HepG2 (cell line): ENCODE measurements around the gene SEPHS2. TPM values are rescaled to one million over a fixed set of nuclear protein-coding genes. Genes with fewer than 3 reads are reported as not detected.

Source experiments
- BORCS8-MEF2B ChIP-seq: sonication (generic); formaldehyde crosslinking; IDR thresholded peaks from 2 replicates; pipeline ENCODE4 v1.8.0; 2022; ENCODE audit warnings: mild to moderate bottlenecking, missing genetic modification reagents
- CBX5 ChIP-seq: sonication (generic); formaldehyde crosslinking; IDR thresholded peaks from 2 replicates; pipeline ENCODE4 v1.4.0; 2020; ENCODE audit warnings: missing genetic modification reagents, borderline replicate concordance
- ESRRA ChIP-seq: sonication (generic); formaldehyde crosslinking; IDR thresholded peaks from 2 replicates; pipeline ENCODE4 v1.5.1; 2020; ENCODE audit warnings: mild to moderate bottlenecking, low read depth, missing genetic modification reagents
- FOXP4 ChIP-seq: sonication (generic); formaldehyde crosslinking; IDR thresholded peaks from 2 replicates; pipeline ENCODE4 v1.4.0; 2020; ENCODE audit warnings: missing genetic modification reagents
- MLXIP ChIP-seq: sonication (generic); formaldehyde crosslinking; IDR thresholded peaks from 2 replicates; pipeline ENCODE4 v1.9.0; 2021; ENCODE audit warnings: missing genetic modification reagents, borderline replicate concordance
- NR1H2 ChIP-seq: sonication (generic); formaldehyde crosslinking; IDR thresholded peaks from 2 replicates; pipeline ENCODE4 v1.8.1; 2022; ENCODE audit warnings: low read depth, missing genetic modification reagents, borderline replicate concordance
- NR2F6 ChIP-seq, 2 experiments: IDR thresholded peaks; 2 replicates each; pipeline ENCODE4 v1.6.1; 2016; ENCODE audit warnings: antibody characterized with exemption in 1 of 2, mild to moderate bottlenecking in 1 of 2
- POGZ ChIP-seq: sonication (generic); formaldehyde crosslinking; IDR thresholded peaks from 2 replicates; pipeline ENCODE4 v1.4.0; 2020; ENCODE audit warnings: mild to moderate bottlenecking, missing genetic modification reagents
- RFX5 ChIP-seq: IDR thresholded peaks from 2 replicates; pipeline ENCODE4 v1.6.1; 2011; ENCODE audit warnings: low read depth, low read length, improper control_type of control experiment
- SMAD3 ChIP-seq: sonication (generic); formaldehyde crosslinking; IDR thresholded peaks from 2 replicates; pipeline ENCODE4 v1.4.0; 2020; ENCODE audit warnings: missing genetic modification reagents
- SSRP1 ChIP-seq: IDR thresholded peaks from 2 replicates; pipeline ENCODE4 v1.6.1; 2016; ENCODE audit warnings: control low read depth
- TBX3 ChIP-seq: fragments of 450-650 bp; IDR thresholded peaks from 2 replicates; pipeline ENCODE4 v1.6.1; 2017; ENCODE audit warnings: antibody characterized with exemption, mild to moderate bottlenecking, inconsistent platforms, borderline replicate concordance
- TRIM24 ChIP-seq: sonication (generic); formaldehyde crosslinking; IDR thresholded peaks from 2 replicates; pipeline ENCODE4 v1.8.0; 2022; ENCODE audit warnings: mild to moderate bottlenecking, missing genetic modification reagents
- XRCC5 ChIP-seq: fragments of 200-400 bp; formaldehyde crosslinking; optimal IDR thresholded peaks from 2 replicates; pipeline ENCODE3; 2017; ENCODE audit warnings: mild to moderate bottlenecking, low read length
- ZBTB1 ChIP-seq: sonication (generic); formaldehyde crosslinking; IDR thresholded peaks from 2 replicates; pipeline ENCODE4 v1.4.0; 2020; ENCODE audit warnings: missing genetic modification reagents, borderline replicate concordance
- ZFP37 ChIP-seq: sonication (generic); formaldehyde crosslinking; IDR thresholded peaks from 2 replicates; pipeline ENCODE4 v1.4.0; 2020; ENCODE audit warnings: missing genetic modification reagents, borderline replicate concordance
- ZMAT5 ChIP-seq: sonication (generic); formaldehyde crosslinking; IDR thresholded peaks from 2 replicates; pipeline ENCODE4 v1.5.0; 2020; ENCODE audit warnings: mild to moderate bottlenecking, low read depth, missing genetic modification reagents, borderline replicate concordance
- ZNF556 ChIP-seq: sonication (generic); formaldehyde crosslinking; IDR thresholded peaks from 2 replicates; pipeline ENCODE4 v1.4.0; 2020; ENCODE audit warnings: mild to moderate bottlenecking, missing genetic modification reagents, borderline replicate concordance
- ZNF724P ChIP-seq: sonication (generic); formaldehyde crosslinking; IDR thresholded peaks from 2 replicates; pipeline ENCODE4 v1.8.0; 2022; ENCODE audit warnings: missing genetic modification reagents, borderline replicate concordance
- ZNF768 ChIP-seq: sonication (generic); formaldehyde crosslinking; IDR thresholded peaks from 2 replicates; pipeline ENCODE4 v1.4.0; 2020; ENCODE audit warnings: missing genetic modification reagents
- polyA plus RNA-seq, 8 experiments: library from polyadenylated mRNA; depleted of rRNA in 3 of 8; stranded (reverse) in 7 of 8; unstranded in 1 of 8; fragments of >200 nt; fragmentation: Illumina TruSeq in 4 of 8; extraction: Trizol in 4 of 8; gene quantifications; 2 replicates each; pipeline versions ENCODE4 v1.2.1 to v1.2.3, GENCODE V29; 2011 to 2016; ENCODE audit warnings: low read depth in 4 of 8, missing spikeins in 1 of 8, mixed read lengths in 1 of 8; ENCODE audit not compliant: insufficient read depth in 1 of 8
- total RNA-seq, 5 experiments: library from RNA; depleted of rRNA; stranded (reverse); fragments of >200 nt; fragmentation: Illumina TruSeq; extraction: Trizol; gene quantifications; 2 replicates each; pipeline ENCODE4 v1.2.3, GENCODE V29; 2016; ENCODE audit warnings: low read depth in 1 of 5
- TF ChIP-seq, protein P1 (sequence below): sonication (generic); formaldehyde crosslinking; IDR thresholded peaks from 2 replicates; pipeline ENCODE4 v1.9.0; 2022; ENCODE audit warnings: missing genetic modification reagents, mild to moderate bottlenecking, borderline replicate concordance

SEPHS2 gene
- total and polyA plus RNA-seq, 2 of the 13 experiments (the other 11 are each of a cell fraction or from before 2014, with no cell fraction given) = 20.7 to 127 TPM

DNA sequence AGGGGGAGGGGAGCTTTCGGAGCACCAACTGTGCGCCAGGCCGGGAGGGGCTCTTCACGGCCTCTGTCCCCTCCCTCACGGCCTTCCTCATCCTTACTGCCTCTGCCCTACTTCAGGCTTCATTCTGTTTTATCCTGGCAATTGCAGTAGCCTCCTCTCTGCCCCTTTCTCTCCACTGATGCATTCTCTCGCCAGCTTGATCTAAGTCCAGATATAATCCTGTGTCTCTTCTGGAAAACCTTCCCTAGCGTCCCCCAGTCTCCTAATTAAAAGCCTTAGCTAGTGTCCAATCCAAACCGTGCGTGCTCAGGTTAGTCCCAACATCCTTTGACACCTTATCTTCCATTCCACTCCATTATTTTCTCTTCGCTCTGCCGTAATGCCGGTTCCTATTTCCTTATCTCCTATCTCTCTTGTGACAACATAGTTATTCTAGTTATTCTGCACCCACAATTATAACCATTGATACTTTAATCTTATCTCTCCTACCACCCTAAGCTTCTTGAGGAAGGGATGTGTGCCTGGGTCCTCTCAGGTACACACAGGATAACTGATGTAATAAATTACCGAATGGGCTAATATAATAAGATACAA lies 49.6 kb downstream of the SEPHS2 start (continued):
- TF ChIP-seq SMAD3 (CRISPR knock-in tag) = no peak
- TF ChIP-seq ZNF724P (CRISPR knock-in tag) = no peak
- TF ChIP-seq BORCS8-MEF2B (CRISPR knock-in tag) = no peak
- no peak for TF ChIP-seq XRCC5
- TF ChIP-seq ZNF768 (CRISPR knock-in tag) = no peak
- no peak for TF ChIP-seq MLXIP (CRISPR knock-in tag)
- no peak for TF ChIP-seq TBX3
- TF ChIP-seq, protein P1, sequence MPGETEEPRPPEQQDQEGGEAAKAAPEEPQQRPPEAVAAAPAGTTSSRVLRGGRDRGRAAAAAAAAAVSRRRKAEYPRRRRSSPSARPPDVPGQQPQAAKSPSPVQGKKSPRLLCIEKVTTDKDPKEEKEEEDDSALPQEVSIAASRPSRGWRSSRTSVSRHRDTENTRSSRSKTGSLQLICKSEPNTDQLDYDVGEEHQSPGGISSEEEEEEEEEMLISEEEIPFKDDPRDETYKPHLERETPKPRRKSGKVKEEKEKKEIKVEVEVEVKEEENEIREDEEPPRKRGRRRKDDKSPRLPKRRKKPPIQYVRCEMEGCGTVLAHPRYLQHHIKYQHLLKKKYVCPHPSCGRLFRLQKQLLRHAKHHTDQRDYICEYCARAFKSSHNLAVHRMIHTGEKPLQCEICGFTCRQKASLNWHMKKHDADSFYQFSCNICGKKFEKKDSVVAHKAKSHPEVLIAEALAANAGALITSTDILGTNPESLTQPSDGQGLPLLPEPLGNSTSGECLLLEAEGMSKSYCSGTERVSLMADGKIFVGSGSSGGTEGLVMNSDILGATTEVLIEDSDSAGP = no peak
- no peak for TF ChIP-seq SSRP1 (CRISPR knock-in tag)
- 0 out of 2 replicates have a peak, but pooled peaks have one; percentile 50 for TF ChIP-seq ZFP37
- no peak for TF ChIP-seq CBX5 (CRISPR knock-in tag)
- TF ChIP-seq ZNF556 (CRISPR knock-in tag) = 0 out of 2 replicates have a peak, but pooled peaks have one; percentile 11
- no peak for TF ChIP-seq ZMAT5 (CRISPR knock-in tag)
- TF ChIP-seq FOXP4 = 0 out of 2 replicates have a peak, but pooled peaks have one; percentile 15
- TF ChIP-seq NR2F6 (IDR thresholded peaks at IDR 0.05) = no peak
- no peak; the same call in 1 of the 2 replicates for TF ChIP-seq NR2F6 (CRISPR knock-in tag; IDR thresholded peaks at IDR 0.05)
- TF ChIP-seq ESRRA = no peak
- TF ChIP-seq TRIM24 (CRISPR knock-in tag) = no peak
- no peak for TF ChIP-seq POGZ (CRISPR knock-in tag)
- TF ChIP-seq NR1H2 (CRISPR knock-in tag) = peak; percentile 7; the same call in 1 of the 2 replicates
- TF ChIP-seq RFX5 = no peak
- no peak for TF ChIP-seq ZBTB1 (CRISPR knock-in tag)
